HG03097 (cell line): ENCODE results near the gene CD200.
"Not testable (repeated sequence)": the region's sequence is repeated elsewhere in the genome, so short reads cannot be mapped to it uniquely, and the experiment has no call there.

ENCODE experiments used
- ATAC-seq: cut with Tn5 transposase; IDR thresholded peaks from one replicate; pipeline ENCODE4 v1.9.1; 2021; ENCODE audit not compliant: unreplicated experiment, low FRiP score

Gene CD200

DNA sequence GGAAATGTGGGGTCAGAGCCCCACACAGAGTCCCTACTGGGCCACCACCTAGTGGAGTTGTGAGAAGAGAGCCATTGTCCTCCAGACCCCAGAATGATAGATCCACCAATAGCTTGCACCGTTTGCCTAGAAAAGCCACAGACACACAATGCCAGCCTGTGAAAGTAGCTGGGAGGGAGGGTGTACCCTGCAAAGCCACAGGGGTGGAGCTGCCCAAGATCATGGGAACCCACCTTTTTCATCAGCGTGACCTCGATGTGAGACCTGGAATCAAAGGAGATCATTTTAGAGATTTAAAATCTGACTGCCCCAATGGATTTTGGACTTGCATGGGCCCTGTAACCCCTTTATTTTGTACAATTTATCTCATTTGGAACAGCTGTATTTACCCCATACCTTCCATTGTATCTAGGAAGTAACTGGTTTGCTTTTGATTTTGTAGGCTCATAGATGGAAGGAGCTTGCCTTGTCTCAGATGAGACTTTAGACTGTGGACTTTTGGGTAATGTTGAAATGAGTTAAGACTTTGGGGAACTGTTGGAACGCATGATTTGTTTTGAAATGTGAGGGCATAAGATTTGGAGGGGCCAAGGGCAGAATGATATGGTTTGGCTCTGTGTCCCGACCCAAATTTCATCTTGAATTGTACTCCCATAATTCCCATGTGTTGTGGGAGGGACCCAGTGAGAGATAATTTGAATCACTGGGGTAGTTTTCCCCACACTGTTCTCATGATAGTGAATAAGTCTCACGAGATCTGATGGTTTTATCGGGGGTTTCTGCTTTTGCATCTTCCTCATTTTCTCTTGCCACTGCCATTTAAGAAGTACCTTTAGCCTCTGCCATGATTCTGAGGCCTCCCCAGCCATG, 49.0 kb downstream of the CD200 start:
- ATAC-seq = no peak

GRCh38 chr3:112382543-112383160, 49.7 kb downstream of the CD200 start:
- no peak for ATAC-seq

GRCh38 chr3:112384769-112385168, 51.8 kb downstream of the CD200 start:
- no peak for ATAC-seq

GRCh38 chr3:112388972-112389371, 56.0 kb downstream of the CD200 start:
- ATAC-seq = no peak

- ATAC-seq = no peak
Measured at GRCh38 chr3:112389961-112390360, 57.0 kb downstream of the CD200 start.

GRCh38 chr3:112390783-112391641, 58.1 kb downstream of the CD200 start:
- ATAC-seq = no peak

DNA sequence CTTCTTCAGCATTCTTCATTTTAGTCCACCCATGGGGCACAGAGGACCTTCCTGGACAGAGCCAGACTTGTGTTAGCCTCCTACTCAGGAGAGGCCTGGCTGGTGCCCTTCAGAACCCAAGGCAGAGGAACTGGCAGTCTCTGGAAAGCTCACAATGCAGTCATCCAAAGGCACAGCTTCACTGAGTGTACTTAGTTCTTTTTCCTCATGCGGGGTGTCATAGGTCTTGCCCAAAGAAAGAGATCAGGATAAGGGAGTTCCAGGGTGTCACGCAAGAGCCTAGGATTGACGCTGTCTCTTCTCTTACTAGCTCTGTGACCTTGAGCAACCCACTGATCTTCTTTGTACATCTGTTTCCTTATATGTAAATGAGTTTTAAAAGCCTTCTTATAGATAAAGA, 58.7 kb downstream of the CD200 start:
- ATAC-seq = no peak

DNA sequence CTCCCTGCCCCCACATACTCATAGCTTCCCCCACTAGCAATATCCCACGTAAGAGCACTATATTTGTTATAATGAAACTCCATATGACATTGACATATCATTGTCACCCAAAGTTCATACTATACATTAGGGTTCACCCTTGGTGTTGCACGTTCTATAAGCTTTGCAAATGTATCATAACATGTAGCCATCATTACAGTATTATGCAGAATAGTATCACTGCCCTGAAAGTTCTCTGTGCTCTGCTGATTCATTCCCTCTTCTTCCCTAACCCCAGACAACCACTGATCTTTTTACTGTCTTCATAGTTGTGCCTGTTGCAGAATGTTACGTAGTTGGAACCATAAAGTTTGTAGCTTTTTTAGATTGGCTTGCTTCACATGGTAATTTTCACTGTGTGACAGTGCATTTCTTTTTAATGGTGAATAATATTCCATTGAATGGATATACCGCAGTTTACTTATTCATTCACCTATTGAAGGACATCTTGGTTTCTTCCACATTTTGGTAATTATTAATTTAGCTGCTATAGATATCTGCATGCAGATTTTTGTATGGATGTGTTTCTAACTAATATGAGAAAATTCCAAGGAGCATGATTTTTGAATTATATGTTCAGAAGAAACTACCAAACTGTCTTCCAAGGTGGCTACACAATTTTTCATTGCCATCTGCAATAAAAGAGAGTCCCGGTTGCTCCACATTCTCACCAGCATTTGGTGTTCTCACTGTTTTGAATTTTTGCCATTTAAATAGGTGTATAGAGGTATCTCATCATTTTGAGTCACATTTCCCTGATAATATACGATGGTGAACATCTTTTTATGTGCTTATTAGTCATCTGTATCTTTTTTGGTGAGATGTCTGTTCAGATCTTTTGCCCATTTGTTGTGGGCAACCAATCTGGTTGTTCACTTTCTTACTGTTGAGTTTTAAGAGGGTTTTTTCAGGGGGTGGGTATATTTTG, 59.7 kb downstream of the CD200 start:
- ATAC-seq = no peak

DNA sequence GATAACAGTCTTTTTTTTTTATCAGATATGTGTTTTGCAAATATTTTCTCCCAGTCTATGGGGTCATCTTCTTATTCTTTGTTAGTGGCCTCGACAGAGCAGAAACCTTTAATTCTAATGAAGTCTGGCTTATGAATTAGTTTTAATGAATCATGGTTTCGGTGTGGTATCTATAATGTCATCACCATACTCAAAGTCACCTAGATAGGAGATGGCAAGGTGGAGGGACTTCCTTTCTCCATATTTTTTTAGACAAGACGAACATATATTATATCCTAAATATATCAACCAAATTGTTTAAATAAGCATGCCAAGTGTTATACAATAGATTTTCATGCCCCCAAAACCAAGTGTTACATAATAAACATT, 60.4 kb downstream of the CD200 start:
- ATAC-seq = no peak

DNA sequence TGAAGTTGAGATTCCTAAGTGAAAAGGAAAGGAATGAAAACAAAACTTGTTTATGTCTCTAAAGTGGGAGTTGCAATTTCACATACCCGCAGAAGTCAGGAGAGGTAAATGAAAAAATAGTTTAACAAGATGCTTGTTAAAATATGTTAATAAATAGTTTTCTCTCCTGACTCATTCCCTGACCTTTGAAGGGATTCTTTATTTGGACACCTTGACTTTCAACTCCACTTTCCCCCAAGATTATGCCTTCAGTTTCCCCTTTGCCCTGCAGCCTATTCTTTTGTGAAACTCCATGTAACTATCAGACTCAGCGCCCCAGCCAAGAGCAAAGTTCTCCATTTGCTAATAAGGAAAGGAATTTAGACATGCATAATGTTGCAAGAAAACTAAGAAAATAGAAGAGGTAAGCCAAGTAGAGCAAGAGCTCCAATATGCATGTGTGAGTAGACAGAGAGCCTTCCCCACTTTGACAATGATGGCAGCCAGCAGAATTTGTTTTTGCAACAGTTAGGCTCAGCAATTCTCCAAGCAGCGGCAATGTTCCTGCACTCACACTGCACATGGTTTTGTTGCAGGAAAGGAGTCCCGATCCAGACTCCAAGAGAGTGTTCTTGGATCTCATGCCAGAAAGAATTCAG, 61.2 kb downstream of the CD200 start:
- ATAC-seq = no peak

DNA sequence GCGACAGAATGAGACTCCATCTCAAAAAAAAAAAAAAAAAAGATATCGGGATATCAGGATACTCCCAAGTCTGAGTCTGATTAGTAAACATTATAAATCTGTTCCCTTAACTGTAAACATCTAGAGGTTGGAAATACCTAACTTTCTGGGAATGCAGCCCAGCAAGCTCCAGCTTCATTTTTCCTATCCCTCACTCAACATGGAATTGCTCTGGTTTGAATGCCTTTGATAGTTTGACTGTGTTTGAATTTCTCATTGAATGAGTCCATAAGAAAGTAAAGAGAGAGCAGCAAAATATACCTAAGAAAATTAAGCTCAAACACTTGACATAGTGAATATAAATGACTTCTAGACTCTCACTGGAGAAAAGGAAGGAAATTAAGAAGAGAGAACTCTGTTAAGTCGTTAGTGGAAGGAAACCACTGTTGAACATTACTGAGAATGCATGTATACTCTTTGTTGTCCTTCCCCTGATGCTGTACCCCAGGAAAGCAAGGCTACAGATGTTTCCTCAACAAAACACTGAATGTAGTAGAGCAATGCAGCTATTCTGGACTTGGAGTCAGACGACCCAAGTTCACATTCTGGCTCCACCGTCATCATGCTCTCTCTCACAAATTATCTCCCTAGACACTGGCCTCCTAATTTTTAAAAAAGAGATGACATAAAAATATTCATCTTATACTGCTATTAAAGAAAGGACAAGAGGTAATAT, 62.4 kb downstream of the CD200 start:
- no peak for ATAC-seq

- no peak for ATAC-seq
Measured at GRCh38 chr3:112395896-112396290, 62.9 kb downstream of the CD200 start.

DNA sequence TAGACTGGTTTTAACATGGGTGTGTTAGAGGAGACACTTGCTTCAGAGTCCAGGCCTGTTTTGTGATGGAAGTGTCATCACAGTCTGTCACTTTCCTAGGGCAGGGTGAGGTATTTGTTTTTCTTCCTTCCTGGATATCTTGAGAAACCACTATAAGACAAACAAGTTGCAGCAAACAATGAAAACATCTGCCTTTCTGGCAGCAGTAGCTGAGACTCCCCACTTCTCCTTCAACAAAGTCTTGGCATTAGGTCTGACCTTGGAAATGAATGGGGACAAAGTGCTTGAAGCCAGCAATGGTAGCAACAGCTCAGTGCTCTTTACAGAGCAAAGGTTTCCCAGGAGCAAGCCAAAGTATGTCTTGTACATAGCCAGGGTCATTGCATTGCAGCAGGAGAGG, 64.6 kb downstream of the CD200 start:
- no peak for ATAC-seq

DNA sequence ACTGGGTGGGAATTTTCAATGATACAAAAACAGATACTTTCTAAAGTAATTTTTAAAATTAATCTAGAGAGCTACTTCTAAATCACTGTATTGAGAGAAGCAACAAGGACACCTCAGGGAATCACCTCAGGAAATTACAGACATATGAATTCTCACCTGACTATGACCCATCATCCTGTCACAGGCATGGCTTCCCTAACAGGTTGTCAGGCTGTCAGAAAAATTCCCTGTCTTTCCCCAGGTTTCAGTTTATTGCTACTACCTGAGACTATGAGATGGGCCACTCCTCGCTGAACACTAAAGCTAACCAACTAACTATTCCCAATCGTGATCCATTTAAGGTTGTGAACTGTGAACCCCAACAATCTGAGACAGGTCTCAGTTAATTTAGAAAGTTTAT, 66.1 kb downstream of the CD200 start:
- ATAC-seq = no peak

- ATAC-seq = not testable (repeated sequence)
Measured at GRCh38 chr3:112399554-112399953, 66.6 kb downstream of the CD200 start.

GRCh38 chr3:112400317-112400716, 67.4 kb downstream of the CD200 start:
- ATAC-seq = not testable (repeated sequence)

DNA sequence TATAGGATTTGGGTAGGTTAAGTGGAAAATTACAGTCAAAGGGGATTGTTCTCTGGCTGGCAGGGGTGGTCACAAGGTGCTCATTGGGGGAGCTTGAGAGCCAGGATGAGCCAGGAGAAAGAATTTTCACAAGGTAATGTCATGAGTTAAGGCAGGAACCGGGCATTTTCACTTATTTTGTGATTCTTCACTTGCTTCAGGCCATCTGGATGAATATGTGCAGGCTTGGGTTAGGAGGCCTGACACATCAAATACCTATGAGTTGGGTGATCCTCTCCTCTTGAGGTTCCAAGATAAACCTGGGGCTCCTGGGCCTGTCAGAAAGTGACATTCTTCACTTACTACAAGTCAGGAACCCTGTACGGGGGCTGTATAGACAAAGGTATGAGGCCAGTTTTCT, 68.7 kb downstream of the CD200 start:
- no peak for ATAC-seq

DNA sequence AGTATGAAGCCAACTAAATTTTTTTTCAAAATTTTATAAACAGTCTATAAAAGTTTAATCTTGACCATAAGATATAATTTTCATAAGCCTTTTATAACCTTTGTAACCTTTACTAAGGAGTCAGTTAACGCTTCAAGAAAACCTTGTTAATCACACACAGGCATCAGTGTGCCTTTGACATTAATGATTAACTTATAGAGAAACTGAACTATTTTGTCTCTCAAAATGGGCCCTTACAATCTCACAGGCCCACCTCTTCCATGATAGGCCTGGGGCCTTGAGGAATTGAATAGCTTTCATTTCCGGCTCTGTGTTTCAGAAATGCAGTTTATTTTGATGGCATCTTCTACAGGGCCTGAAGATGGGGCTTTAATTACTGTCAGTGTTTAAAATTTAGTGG, 70.1 kb downstream of the CD200 start:
- no peak for ATAC-seq

GRCh38 chr3:112404924-112405549, 72.1 kb downstream of the CD200 start:
- ATAC-seq = not testable (repeated sequence)
